Measurements from ENCODE around the gene N4BP2L2.

GRCh38 chr13:32468502-32469142 is 70.0 kb downstream of the N4BP2L2 start:
- TF ChIP-seq, protein P1, sequence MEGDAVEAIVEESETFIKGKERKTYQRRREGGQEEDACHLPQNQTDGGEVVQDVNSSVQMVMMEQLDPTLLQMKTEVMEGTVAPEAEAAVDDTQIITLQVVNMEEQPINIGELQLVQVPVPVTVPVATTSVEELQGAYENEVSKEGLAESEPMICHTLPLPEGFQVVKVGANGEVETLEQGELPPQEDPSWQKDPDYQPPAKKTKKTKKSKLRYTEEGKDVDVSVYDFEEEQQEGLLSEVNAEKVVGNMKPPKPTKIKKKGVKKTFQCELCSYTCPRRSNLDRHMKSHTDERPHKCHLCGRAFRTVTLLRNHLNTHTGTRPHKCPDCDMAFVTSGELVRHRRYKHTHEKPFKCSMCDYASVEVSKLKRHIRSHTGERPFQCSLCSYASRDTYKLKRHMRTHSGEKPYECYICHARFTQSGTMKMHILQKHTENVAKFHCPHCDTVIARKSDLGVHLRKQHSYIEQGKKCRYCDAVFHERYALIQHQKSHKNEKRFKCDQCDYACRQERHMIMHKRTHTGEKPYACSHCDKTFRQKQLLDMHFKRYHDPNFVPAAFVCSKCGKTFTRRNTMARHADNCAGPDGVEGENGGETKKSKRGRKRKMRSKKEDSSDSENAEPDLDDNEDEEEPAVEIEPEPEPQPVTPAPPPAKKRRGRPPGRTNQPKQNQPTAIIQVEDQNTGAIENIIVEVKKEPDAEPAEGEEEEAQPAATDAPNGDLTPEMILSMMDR (conservative IDR thresholded peaks at IDR 0.05 in 1 of 2, IDR thresholded peaks at IDR 0.05 in 1 of 2; ENCODE audit: extremely low read depth in 1 of 2, insufficient read depth in 1 of 2, low read depth in 1 of 2, low read length in 2 of 2) = no peak
- no peak for TF ChIP-seq EZH2 (IDR thresholded peaks at IDR 0.05; ENCODE audit: borderline replicate concordance, low read length)
